Left ventricle myocardium superior (tissue), 1 donor: ENCODE measurements around the gene IVNS1ABP. TPM values are rescaled to one million over a fixed set of nuclear protein-coding genes. Genes with fewer than 3 reads are reported as not detected.
"Not testable (repeated sequence)": the region's sequence is repeated elsewhere in the genome, so short reads cannot be mapped to it uniquely, and the experiment has no call there.

ENCODE experiments used
- ATAC-seq: fragments of 200-7000 bp; cut with Tn5 transposase; one replicate; pipeline ENCODE4 v1.9.1; 2020; ENCODE audit warnings: mild to moderate bottlenecking, moderate library complexity
- DNase-seq: peaks from one replicate; pipeline ENCODE4 v3.0.0-alpha.2; 2020
- intact Hi-C: fragments of 100-400 bp; cut with micrococcal nuclease; formaldehyde crosslinking; loops from one replicate; pipeline ENCODE4 v1.11.0; 2022
- total RNA-seq: library from RNA; stranded (reverse); fragmentation: NEBNext Ultra II Directional; extraction: Animal tissue kit (Norgen Biotek cat#: 25700); gene quantifications from one replicate; pipeline ENCODE4 v1.2.1, GENCODE V29; 2021
- donor health status: DM: no; HTN: yes; CAD: no; lungs with severe emphysema.

The IVNS1ABP gene
- total RNA-seq, 1 donor from 2014 or later: 80.3 TPM

GRCh38 chr1:185338719-185339622 lies 21.9 kb upstream of the IVNS1ABP start:
- DNase-seq (peak; percentile 29), ATAC-seq (peak; percentile 73)
- intact Hi-C loops: no loop called here

- ATAC-seq: peak; percentile 54
- no peak for DNase-seq
- intact Hi-C loops: no loop called here
These were observed 20.2 kb upstream of the IVNS1ABP start for GRCh38 chr1:185337246-185337645.

GRCh38 chr1:185334182-185334581 lies 17.1 kb upstream of the IVNS1ABP start:
- ATAC-seq: no peak
- DNase-seq: no peak
- intact Hi-C loops: no loop called here

- no peak for ATAC-seq
- intact Hi-C loops: no loop called here
- DNase-seq: no peak
These were observed 11.2 kb upstream of the IVNS1ABP start for GRCh38 chr1:185328255-185328654.

GRCh38 chr1:185325413-185325812 lies 8.4 kb upstream of the IVNS1ABP start:
- intact Hi-C loops: no loop called here
- DNase-seq: no peak
- no peak for ATAC-seq

DNA sequence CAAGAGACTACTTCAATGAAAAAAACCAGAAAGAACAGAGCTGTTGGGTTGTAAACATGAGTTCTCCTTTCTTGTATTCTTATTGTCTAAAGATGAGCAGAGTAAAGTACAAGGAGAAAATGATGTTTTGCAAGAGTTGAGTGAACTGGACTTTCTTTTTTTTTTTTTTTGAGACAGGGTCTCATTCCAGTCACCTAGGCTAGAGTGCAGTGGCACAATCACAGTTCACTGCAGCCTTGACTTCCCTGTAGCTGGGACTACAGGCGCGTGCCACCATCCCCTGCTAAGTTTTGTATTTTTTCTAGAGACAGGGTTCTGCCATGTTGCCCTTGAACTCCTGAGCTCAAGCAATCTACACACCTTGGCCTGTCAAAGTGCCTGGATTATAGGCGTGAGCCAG lies 7.1 kb upstream of the IVNS1ABP start:
- intact Hi-C loops: no loop called here
- ATAC-seq (no peak), DNase-seq (no peak)

DNA sequence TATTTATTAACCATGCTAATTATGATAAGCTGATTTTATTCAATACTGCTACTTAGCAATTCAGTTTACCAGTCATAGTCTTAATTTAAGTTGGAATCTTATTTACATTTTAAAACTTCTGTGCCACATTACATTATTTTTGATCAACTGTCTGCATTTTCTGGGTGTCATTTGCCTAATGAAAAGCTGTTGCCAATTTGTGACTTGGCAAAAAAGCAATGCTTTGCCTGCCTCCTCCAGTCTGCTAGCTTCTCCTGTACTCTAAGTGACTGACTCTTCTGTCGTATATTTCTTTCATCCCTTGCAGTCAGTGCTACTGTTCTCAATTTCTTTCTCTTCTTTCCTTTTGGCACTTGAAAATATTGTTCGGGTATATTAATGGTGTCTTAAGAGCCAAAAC lies 5.6 kb upstream of the IVNS1ABP start:
- no peak for DNase-seq
- intact Hi-C loops: no loop called here
- ATAC-seq: no peak

GRCh38 chr1:185321653-185322221 lies 4.7 kb upstream of the IVNS1ABP start:
- DNase-seq, intact Hi-C loops, ATAC-seq: not testable (repeated sequence)

DNA sequence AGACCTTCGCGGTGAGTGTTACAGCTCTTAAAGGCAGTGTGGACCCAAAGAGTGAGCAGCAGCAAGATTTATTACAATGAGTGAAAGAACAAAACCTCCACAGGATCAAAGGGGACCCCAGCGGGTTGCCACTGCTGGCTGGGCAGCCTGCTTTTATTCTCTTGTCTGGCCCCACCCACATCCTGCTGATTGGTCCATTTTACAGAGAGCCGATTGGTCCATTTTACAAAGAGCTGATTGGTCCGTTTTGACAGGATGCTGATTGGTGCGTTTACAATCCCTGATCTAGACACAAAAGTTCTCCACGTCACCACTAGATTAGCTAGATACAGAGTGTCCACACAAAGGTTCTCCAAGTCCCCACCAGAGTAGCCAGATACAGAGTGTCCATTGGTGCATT lies 4.1 kb upstream of the IVNS1ABP start:
- ATAC-seq, DNase-seq, intact Hi-C loops: not testable (repeated sequence)

DNA sequence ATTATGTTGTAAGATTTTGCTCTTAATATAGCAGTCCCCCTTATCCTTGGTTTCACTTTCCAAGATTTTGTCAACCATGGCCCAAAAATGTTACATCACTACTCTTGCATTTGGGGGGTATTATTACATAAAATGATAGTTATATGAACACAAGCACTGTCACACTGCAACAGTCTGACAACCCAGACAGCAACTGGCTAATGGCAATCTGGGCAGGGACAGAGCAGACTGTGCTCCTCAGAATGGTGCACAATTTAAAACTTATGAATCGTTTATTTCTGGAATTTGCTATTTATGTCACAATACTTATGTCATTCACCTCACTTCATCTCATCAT lies 2.1 kb upstream of the IVNS1ABP start:
- intact Hi-C loops: no loop called here
- no peak for DNase-seq
- no peak for ATAC-seq

GRCh38 chr1:185318431-185319138 lies 1.5 kb upstream of the IVNS1ABP start:
- ATAC-seq (no peak), DNase-seq (no peak)
- intact Hi-C loops: no loop called here

GRCh38 chr1:185317886-185318310 lies 855 bp upstream of the IVNS1ABP start:
- ATAC-seq (no peak), DNase-seq (no peak)
- intact Hi-C loops: no loop called here

DNA sequence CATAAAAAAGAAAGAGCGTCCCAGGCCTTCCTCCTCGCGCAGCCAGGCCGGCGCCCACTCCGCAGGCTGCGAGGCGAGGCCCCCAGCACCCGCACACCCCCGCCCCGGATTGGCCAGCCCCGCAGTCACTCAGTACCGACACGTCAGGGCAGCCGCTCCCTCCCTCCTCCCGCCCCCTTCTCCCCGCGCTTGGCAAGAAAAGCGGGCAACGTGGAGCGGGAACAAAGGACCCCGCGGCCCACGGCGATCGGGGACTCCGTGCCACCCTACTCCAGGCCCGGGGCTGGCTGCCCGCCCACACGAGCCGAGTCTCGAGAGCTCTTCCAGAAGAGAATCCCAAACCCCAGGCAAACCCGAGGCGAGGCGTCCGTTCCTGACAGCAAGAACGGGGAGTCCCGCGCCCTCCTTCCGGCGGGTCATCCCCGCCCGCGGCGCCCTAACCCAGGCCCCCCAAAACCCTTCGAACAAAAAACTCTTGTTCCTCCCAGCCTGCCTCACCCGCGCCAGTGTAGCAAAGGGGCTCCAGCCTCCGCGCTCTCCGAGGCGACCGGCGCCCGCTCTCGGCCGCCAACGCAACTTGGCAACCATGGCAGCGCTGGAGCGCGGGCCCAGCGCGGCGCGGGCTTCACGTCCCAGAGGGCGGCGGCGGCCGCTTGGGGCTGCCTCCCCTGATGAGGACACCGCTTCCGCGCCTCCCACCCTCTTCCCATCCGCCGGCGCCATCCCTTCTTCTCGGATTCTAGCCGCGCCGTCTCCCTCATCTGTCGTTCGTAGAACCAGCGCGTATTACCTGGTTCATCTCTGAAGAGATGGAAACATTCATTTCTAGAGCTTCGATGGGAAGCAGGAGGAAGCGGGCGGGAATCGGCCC lies 645 bp downstream of the IVNS1ABP start:
- DNase-seq: peak; percentile 97
- intact Hi-C loops: no loop called here
- ATAC-seq: peak; percentile 89

- ATAC-seq (no peak), DNase-seq (no peak)
- intact Hi-C loops: no loop called here
These were observed 1.5 kb downstream of the IVNS1ABP start for GRCh38 chr1:185315445-185316071.

- no peak for ATAC-seq
- intact Hi-C loops: no loop called here
- DNase-seq: no peak
These were observed 2.6 kb downstream of the IVNS1ABP start for GRCh38 chr1:185314411-185314810.

- intact Hi-C loops: no loop called here
- DNase-seq (no peak), ATAC-seq (no peak)
These were observed 4.5 kb downstream of the IVNS1ABP start for GRCh38 chr1:185312361-185313138.

DNA sequence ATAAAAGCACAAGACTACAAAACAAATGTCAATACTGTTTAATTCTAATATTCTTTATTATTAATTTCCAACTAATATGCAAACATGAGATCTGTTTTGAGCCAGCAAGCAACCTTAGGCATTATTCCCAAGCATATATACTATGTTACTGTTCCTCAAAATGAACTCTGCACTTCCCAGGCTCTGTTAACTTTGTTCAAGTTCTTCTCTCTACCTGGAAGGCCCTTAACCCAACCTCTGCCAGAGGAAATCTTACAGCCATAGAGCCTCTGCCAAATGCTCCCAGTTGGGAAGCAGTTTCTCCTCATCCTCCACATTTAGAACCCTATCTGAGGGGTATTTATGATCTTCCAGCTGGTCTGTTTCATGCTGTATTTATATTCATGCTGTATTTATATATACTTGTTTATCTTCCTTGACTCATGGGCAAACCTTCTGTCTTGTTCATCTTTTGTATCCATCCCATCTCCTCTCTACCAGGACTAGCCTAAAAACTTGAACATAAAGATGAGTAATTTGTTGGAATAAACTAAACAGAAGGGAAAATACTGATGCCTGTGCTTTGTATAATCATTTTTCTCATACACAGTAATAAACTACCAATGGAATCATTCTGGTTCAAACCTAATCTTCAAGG lies 5.3 kb downstream of the IVNS1ABP start:
- intact Hi-C loops: no loop called here
- DNase-seq: no peak
- no peak for ATAC-seq

GRCh38 chr1:185309566-185309965 lies 7.5 kb downstream of the IVNS1ABP start:
- DNase-seq: no peak
- intact Hi-C loops: no loop called here
- peak; percentile 46 for ATAC-seq
